C1 segment of cervical spinal cord (tissue), 14 donors: Measurements from ENCODE around the gene STXBP6.

Source experiments
- DNase-seq, 14 donors: peaks; one replicate each; lab custom pipeline; 2025; lab: John Stamatoyannopoulos, UW

STXBP6 gene

GRCh38 chr14:25049568-25050268 is at the start of gene STXBP6:
STXBP6 (minus strand) TSS chr14:25050147; CDS start chr14:24974818, 75,329 bp downstream.
- DNase-seq = peak in 12 of 14 donors; percentile 30 to 88 (median 69)

- DNase-seq = no peak
Measured at GRCh38 chr14:25097120-25097519, 47.2 kb upstream of the STXBP6 start.

- no peak for DNase-seq
Measured at GRCh38 chr14:25095736-25096437, 45.9 kb upstream of the STXBP6 start.

GRCh38 chr14:25094171-25094907 is 44.4 kb upstream of the STXBP6 start:
- DNase-seq = no peak

- DNase-seq = no peak
Measured at GRCh38 chr14:25092258-25092740, 42.4 kb upstream of the STXBP6 start.

GRCh38 chr14:25090716-25091454 is 40.9 kb upstream of the STXBP6 start:
- no peak for DNase-seq

- no peak for DNase-seq
Measured at GRCh38 chr14:25090256-25090655, 40.3 kb upstream of the STXBP6 start.

- DNase-seq = no peak
Measured at GRCh38 chr14:25089496-25089895, 39.5 kb upstream of the STXBP6 start.

- no peak for DNase-seq
Measured at GRCh38 chr14:25086821-25087396, 37.0 kb upstream of the STXBP6 start.

- no peak for DNase-seq
Measured at GRCh38 chr14:25086081-25086480, 36.1 kb upstream of the STXBP6 start.

- DNase-seq = no peak
Measured at GRCh38 chr14:25080682-25081081, 30.7 kb upstream of the STXBP6 start.

- DNase-seq = no peak
Measured at GRCh38 chr14:25079311-25079710, 29.4 kb upstream of the STXBP6 start.

GRCh38 chr14:25074099-25074685 is 24.2 kb upstream of the STXBP6 start:
- DNase-seq = no peak

- no peak for DNase-seq
Measured at GRCh38 chr14:25069879-25070278, 19.9 kb upstream of the STXBP6 start.

- DNase-seq = no peak
Measured at GRCh38 chr14:25067600-25067999, 17.7 kb upstream of the STXBP6 start.

- no peak for DNase-seq
Measured at GRCh38 chr14:25062022-25062321, 12.0 kb upstream of the STXBP6 start.

GRCh38 chr14:25056688-25057078 is 6.7 kb upstream of the STXBP6 start:
- no peak for DNase-seq

- DNase-seq = no peak
Measured at GRCh38 chr14:25055992-25056687, 6.2 kb upstream of the STXBP6 start.

- DNase-seq = no peak
Measured at GRCh38 chr14:25055005-25055404, 5.1 kb upstream of the STXBP6 start.

GRCh38 chr14:25053585-25053984 is 3.6 kb upstream of the STXBP6 start:
- DNase-seq = no peak
